Ishikawa (cell line): ENCODE measurements around the gene LDAH.

Source experiments
- CEBPB ChIP-seq: IDR thresholded peaks from 2 replicates; pipeline ENCODE4 v1.6.1; 2012
- FOXM1 ChIP-seq: IDR thresholded peaks from 2 replicates; pipeline ENCODE4 v1.6.1; 2012; ENCODE audit warnings: low read depth, borderline replicate concordance
- MAX ChIP-seq: IDR thresholded peaks from 2 replicates; pipeline ENCODE4 v1.6.1; 2012
- RAD21 ChIP-seq: IDR thresholded peaks from 2 replicates; pipeline ENCODE4 v1.6.1; 2012; ENCODE audit warnings: low read depth
- TAF1 ChIP-seq: IDR thresholded peaks from 2 replicates; pipeline ENCODE4 v1.6.1; 2012; ENCODE audit warnings: low read depth, mild to moderate bottlenecking
- YY1 ChIP-seq: IDR thresholded peaks from 2 replicates; pipeline ENCODE4 v1.6.1; 2012; ENCODE audit warnings: low read depth
- TF ChIP-seq, protein P1 (sequence below): IDR thresholded peaks from 2 replicates; pipeline ENCODE4 v1.6.1; 2012; ENCODE audit warnings: low read depth, mild to moderate bottlenecking

DNA sequence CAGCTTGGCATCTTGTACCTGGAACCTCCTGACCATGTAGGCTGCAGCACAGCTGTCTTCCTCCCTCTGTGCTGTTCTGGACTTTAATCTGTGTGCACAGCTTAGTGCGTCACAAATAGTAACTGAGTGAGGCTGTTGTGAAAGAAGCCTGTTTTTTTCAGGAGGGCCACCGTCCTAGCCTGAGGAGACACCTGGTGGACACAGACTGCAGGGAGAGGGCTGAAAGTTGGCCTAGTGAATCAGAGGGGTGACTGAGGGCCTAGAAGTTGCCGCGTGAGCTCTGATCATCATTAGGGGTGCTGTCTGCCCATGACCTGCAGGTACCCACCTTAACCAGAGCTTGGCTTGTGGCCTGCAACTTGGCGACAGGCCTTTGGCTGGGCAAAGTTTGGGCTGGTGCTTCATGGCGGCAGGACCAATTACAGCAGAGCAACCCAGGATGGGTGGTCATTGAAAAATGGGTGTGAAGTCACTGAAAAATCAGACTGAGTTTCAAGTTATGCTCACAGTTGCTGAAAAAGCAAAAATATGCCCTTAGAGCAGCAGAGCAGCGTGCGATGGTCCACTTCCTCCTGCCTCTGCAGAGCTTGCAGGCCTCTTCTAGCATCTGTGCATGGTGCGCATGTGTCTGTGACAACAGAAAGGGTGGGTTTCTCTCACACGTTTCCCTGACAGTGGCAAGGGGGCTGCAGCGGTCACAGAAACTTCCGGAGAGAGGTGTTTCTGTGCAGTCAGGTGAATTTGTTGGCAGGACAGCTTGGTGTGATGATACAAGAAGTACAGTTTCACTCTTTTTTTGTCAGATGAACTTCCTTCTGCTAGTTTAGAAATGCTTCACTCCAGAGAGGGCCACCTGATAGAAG lies 146.3 kb downstream of the LDAH start:
- TF ChIP-seq YY1 (no peak), RAD21 (no peak), FOXM1 (no peak), TAF1 (no peak), MAX (no peak), CEBPB (no peak)
- TF ChIP-seq, protein P1, sequence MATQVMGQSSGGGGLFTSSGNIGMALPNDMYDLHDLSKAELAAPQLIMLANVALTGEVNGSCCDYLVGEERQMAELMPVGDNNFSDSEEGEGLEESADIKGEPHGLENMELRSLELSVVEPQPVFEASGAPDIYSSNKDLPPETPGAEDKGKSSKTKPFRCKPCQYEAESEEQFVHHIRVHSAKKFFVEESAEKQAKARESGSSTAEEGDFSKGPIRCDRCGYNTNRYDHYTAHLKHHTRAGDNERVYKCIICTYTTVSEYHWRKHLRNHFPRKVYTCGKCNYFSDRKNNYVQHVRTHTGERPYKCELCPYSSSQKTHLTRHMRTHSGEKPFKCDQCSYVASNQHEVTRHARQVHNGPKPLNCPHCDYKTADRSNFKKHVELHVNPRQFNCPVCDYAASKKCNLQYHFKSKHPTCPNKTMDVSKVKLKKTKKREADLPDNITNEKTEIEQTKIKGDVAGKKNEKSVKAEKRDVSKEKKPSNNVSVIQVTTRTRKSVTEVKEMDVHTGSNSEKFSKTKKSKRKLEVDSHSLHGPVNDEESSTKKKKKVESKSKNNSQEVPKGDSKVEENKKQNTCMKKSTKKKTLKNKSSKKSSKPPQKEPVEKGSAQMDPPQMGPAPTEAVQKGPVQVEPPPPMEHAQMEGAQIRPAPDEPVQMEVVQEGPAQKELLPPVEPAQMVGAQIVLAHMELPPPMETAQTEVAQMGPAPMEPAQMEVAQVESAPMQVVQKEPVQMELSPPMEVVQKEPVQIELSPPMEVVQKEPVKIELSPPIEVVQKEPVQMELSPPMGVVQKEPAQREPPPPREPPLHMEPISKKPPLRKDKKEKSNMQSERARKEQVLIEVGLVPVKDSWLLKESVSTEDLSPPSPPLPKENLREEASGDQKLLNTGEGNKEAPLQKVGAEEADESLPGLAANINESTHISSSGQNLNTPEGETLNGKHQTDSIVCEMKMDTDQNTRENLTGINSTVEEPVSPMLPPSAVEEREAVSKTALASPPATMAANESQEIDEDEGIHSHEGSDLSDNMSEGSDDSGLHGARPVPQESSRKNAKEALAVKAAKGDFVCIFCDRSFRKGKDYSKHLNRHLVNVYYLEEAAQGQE, result no peak
